A549 (cell line): ENCODE data around the gene SSU72.

Experiments used
- CHD4 ChIP-seq: fragments of 200-600 bp; sonication (generic); IDR thresholded peaks from 2 replicates; pipeline ENCODE4 v1.6.1; 2016; ENCODE audit warnings: antibody characterized with exemption, mild to moderate bottlenecking, borderline replicate concordance
- JUN ChIP-seq, 2 experiments: fragments of >200 bp; sonication (Bioruptor Twin); formaldehyde crosslinking; IDR thresholded peaks; 2 replicates in 1 of 2; 3 replicates in 1 of 2; pipeline ENCODE4 v1.6.1; 2016 to 2017

DNA sequence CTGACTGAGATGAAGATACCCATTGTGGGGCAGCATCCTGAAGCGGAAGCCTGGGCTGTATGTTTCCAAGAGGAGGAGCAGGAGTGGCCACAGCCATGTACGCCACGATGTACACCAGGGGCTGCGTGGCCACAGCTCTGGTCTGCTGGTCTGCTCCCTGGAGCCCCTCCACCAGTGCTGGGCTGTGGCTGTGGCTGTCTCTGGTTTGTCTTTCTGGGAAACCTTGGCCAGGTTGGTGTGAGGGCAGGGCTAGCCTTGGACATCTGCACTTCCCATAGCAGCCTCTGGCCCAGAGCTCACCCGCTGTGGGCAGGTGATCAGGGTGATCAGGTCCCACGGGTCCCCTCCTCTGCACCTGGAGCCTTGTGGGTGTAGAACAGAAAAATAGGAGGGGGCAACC is 43.3 kb upstream of the SSU72 start:
- TF ChIP-seq JUN (IDR thresholded peaks at IDR 0.05): no peak
- no peak for TF ChIP-seq CHD4
